ENCODE data around the gene LRRN4CL. TPM values are rescaled to one million over a fixed set of nuclear protein-coding genes. Genes with fewer than 3 reads are reported as not detected.
"Not testable (repeated sequence)": the region's sequence is repeated elsewhere in the genome, so short reads cannot be mapped to it uniquely, and the experiment has no call there.

LRRN4CL gene
- total RNA-seq, 1 experiment from 2014 or later, result 0.42 TPM

DNA sequence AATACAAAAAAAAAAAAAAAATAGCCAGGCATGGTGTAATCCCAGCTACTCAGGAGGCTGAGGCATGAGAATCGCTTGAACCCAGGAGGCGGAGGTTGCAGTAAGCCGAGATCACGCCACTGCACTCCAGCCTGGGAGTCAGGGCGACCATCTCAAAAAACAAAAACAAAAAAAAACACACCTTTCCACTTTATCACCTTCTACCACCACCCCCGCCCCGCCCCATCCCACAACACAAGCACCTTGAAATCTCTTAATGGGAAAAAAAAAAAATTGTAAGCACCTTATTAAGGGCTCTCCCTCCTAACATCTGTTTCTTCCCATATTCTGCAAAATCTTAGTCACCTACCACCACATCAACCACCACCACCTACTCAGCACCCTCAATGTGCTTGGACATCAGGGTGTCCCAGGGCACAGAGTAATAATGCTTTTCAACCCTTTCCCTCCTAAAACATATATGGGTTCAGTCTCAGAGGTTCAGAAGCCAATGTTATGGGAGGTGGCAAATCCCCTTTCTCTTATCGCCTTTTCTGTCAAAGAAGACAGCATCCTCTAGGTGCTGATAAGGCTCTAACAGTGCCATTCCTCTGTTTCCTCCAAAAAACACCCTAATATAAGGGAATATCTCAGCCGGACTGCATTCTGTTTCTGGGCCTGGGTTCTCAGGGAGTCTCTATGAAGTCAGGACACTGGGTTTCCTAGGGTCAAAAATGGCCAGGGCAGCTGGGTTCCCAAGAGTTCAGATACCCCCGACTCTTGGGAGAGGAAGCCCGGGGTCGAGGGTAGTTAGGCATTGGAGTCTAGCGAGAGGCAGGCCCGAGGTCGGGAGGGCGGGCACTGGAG is 36.9 kb downstream of the LRRN4CL start:
- Mint-ChIP-seq H3K27ac (ENCODE audit: low read depth, unreplicated experiment) (peak overlapping the region; percentile 96), H3K27me3 (ENCODE audit: insufficient read depth, unreplicated experiment) (no peaks in the 10 kb centered on the region), H3K4me1 (ENCODE audit: insufficient read depth, unreplicated experiment) (peaks cover 14% of the 10 kb centered on the region), H3K36me3 (ENCODE audit: insufficient read depth, unreplicated experiment) (peaks cover 22% of the 10 kb centered on the region), H3K9me3 (ENCODE audit: unreplicated experiment) (no peaks in the 10 kb centered on the region), H3K4me3 (ENCODE audit: unreplicated experiment) (peak overlapping the region; percentile 93)
- DNase-seq (ENCODE audit: unreplicated experiment), result no peak
- CTCF ChIA-PET, result no interaction called here
- TSS peak; percentile 71 for BruUV-seq (replicated peaks)
- POLR2A ChIA-PET, result interaction anchor here (0.7 to 7.1 kb wide), 36 partner anchors 8 to 441 kb away, joined by 3 to 222 read pairs (median 4); partner anchors contain the start of genes AHNAK, B3GAT3, BSCL2 and C11orf98
- intact Hi-C loops (cut with micrococcal nuclease), result loop anchor here (1.0 kb wide), 1 partner anchor 13 kb away; the partner anchor contains the start of genes C11orf98 and CSKMT
- TF ChIP-seq, protein P1, sequence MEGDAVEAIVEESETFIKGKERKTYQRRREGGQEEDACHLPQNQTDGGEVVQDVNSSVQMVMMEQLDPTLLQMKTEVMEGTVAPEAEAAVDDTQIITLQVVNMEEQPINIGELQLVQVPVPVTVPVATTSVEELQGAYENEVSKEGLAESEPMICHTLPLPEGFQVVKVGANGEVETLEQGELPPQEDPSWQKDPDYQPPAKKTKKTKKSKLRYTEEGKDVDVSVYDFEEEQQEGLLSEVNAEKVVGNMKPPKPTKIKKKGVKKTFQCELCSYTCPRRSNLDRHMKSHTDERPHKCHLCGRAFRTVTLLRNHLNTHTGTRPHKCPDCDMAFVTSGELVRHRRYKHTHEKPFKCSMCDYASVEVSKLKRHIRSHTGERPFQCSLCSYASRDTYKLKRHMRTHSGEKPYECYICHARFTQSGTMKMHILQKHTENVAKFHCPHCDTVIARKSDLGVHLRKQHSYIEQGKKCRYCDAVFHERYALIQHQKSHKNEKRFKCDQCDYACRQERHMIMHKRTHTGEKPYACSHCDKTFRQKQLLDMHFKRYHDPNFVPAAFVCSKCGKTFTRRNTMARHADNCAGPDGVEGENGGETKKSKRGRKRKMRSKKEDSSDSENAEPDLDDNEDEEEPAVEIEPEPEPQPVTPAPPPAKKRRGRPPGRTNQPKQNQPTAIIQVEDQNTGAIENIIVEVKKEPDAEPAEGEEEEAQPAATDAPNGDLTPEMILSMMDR (IDR thresholded peaks at IDR 0.05; ENCODE audit: unreplicated experiment), result no peak

DNA sequence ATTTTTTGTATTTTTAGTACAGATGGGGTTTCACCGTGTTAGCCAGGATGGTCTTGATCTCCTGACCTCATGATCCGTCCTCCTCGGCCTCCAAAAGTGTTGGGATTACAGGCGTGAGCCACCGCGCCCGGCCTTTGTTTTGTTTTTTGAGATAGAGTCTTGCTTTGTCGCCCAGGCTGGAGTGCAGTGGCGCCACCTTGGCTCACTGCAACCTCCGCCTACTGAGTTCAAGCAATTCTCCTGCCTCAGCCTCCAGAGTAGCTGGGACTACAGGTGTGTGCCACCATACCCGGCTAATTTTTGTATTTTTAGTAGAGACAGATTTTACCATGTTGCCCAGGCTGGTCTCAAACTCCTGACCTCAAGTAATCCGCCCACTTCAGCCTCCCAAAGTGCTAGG is 39.0 kb downstream of the LRRN4CL start:
- intact Hi-C loops (cut with micrococcal nuclease), result not testable (repeated sequence)

DNA sequence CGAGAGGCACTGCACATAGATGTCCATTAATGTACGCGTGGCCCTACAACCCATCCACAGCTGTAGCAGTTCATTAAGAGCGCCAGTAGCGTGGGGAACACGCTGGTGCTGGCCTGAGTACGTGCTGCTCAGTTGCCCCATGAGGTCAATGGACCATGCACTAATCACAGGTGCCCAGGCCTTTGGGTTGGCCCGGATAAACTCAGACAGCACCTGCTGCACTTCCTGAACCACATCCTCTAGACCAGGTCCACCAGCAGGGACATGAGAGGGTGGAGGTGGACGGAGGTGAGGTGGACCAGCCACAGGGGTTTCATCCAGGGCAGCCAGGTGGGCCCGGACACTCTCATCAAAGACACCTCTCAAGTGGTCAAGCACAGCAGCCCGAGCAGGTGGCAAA is 39.8 kb downstream of the LRRN4CL start:
- no peak overlapping the region for H3K27ac Mint-ChIP-seq (ENCODE audit: low read depth, unreplicated experiment)
- ChIA-PET CTCF (interaction anchor here (1.2 kb wide), 1 partner anchor 57 kb away, joined by 6 read pairs; the partner anchor contains the start of gene TUT1), POLR2A (interaction anchor here (0.6 to 7.1 kb wide), 9 partner anchors 14 to 78 kb away, joined by 3 to 98 read pairs (median 4); partner anchors contain the start of genes B3GAT3, C11orf98, CSKMT and EEF1G)
- peaks cover 30% of the 10 kb centered on the region for H3K36me3 Mint-ChIP-seq (ENCODE audit: insufficient read depth, unreplicated experiment)
- TF ChIP-seq, protein P1 (IDR thresholded peaks at IDR 0.05; ENCODE audit: unreplicated experiment), result no peak
- H3K9me3 Mint-ChIP-seq (ENCODE audit: unreplicated experiment), result no peaks in the 10 kb centered on the region
- no peak overlapping the region for H3K4me3 Mint-ChIP-seq (ENCODE audit: unreplicated experiment)
- H3K27me3 Mint-ChIP-seq (ENCODE audit: insufficient read depth, unreplicated experiment), result no peaks in the 10 kb centered on the region
- no peak for DNase-seq (ENCODE audit: unreplicated experiment)
- BruUV-seq (replicated peaks), result no TSS peak
- intact Hi-C loops (cut with micrococcal nuclease), result loop anchor here (5.0 kb wide), 1 partner anchor 37 kb away; the partner anchor contains the start of genes EML3 and ROM1
- H3K4me1 Mint-ChIP-seq (ENCODE audit: insufficient read depth, unreplicated experiment), result peaks cover 14% of the 10 kb centered on the region

More for the DNA sequence above, 39.0 kb downstream of the LRRN4CL start:
- Mint-ChIP-seq H3K27ac (ENCODE audit: low read depth, unreplicated experiment) (peak overlapping the region; percentile 27), H3K4me1 (ENCODE audit: insufficient read depth, unreplicated experiment) (peaks cover 14% of the 10 kb centered on the region), H3K36me3 (ENCODE audit: insufficient read depth, unreplicated experiment) (peaks cover 30% of the 10 kb centered on the region)
- H3K27me3 Mint-ChIP-seq (ENCODE audit: insufficient read depth, unreplicated experiment); DNase-seq (ENCODE audit: unreplicated experiment); H3K9me3 Mint-ChIP-seq (ENCODE audit: unreplicated experiment); BruUV-seq (replicated peaks); H3K4me3 Mint-ChIP-seq (ENCODE audit: unreplicated experiment): not testable (repeated sequence)
- CTCF ChIA-PET, result interaction anchor here (0.6 to 1.1 kb wide), 3 partner anchors 20 to 44 kb away, joined by 3 to 4 read pairs (median 3); no protein-coding TSS in a partner anchor
- POLR2A ChIA-PET, result interaction anchor here (1.0 to 7.1 kb wide), 7 partner anchors 16 to 156 kb away, joined by 3 to 98 read pairs (median 4); partner anchors contain the start of genes B3GAT3, C11orf98, CSKMT and LBHD1

DNA sequence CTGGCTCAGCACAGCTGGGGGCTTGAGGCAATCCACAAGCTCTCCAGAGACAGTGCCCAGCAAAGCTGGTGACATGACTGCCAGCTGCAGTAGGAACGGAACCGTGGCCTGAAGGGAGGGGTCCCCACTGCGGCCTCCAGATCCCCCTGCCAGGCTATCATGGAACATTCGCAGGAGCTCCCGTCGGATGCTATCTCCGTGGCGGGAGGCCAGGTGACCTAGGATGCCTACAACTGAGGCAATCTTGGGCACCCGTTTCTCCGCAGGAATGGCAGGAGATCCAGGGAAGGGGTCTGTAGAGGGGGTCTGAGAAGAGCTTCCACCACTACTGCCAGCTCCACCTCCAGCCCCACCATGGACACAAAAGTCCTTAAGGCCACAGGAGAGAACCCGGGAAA is 40.4 kb downstream of the LRRN4CL start:
- TF ChIP-seq, protein P1 (IDR thresholded peaks at IDR 0.05; ENCODE audit: unreplicated experiment), result no peak
- no peak for DNase-seq (ENCODE audit: unreplicated experiment)
- H3K4me3 Mint-ChIP-seq (ENCODE audit: unreplicated experiment), result no peak overlapping the region
- no peaks in the 10 kb centered on the region for H3K27me3 Mint-ChIP-seq (ENCODE audit: insufficient read depth, unreplicated experiment)
- peaks cover 14% of the 10 kb centered on the region for H3K4me1 Mint-ChIP-seq (ENCODE audit: insufficient read depth, unreplicated experiment)
- BruUV-seq (replicated peaks), result no TSS peak
- peaks cover 35% of the 10 kb centered on the region for H3K36me3 Mint-ChIP-seq (ENCODE audit: insufficient read depth, unreplicated experiment)
- intact Hi-C loops (cut with micrococcal nuclease), result loop anchor here (5.0 kb wide), 1 partner anchor 37 kb away; the partner anchor contains the start of genes EML3 and ROM1
- CTCF ChIA-PET, result interaction anchor here (0.5 to 1.2 kb wide), 4 partner anchors 15 to 588 kb away, joined by 3 to 6 read pairs (median 4); partner anchors contain the start of genes B3GAT3 and TUT1
- no peaks in the 10 kb centered on the region for H3K9me3 Mint-ChIP-seq (ENCODE audit: unreplicated experiment)
- POLR2A ChIA-PET, result interaction anchor here (0.6 to 7.1 kb wide), 6 partner anchors 13 to 78 kb away, joined by 3 to 98 read pairs (median 5); partner anchors contain the start of genes B3GAT3, C11orf98, CSKMT and EEF1G
- H3K27ac Mint-ChIP-seq (ENCODE audit: low read depth, unreplicated experiment), result no peak overlapping the region

Data from MCF 10A (cell line).